Heart left ventricle (tissue), 13 donors: ENCODE data around the gene SAT2.

Source experiments
- POLR2A ChIP-seq, 2 donors: fragments of 450-650 bp; IDR thresholded peaks; one replicate each; pipeline ENCODE4 v1.6.1; 2017; ENCODE audit warnings: antibody characterized with exemption in 2 of 2, mild to moderate bottlenecking in 2 of 2, moderate library complexity in 2 of 2
- TF ChIP-seq, protein P1 (sequence below), 12 donors: fragments of 200-600 bp; sonication (generic) in 4 of 12; IDR thresholded peaks; one replicate each; pipeline versions ENCODE4 v1.5.0 to v1.8.0; 2018 to 2022; ENCODE audit warnings: antibody characterized with exemption in 12 of 12, mild to moderate bottlenecking in 5 of 12
- donor health status: ischemic (EF 13 %, LVEDD 7.1; RV severe dilation, severe dysfunction).
- donor health status: DM: no; HTN: yes; CAD: no.
- donor health status: DM: no; HTN: no; CAD: no.
- donor health status: ischemic (EF 25% LVEDD 6.9; RV normal size, moderate dysfunction).
- donor health status: ischemic (EF 25% LVEDD 5.7; RV mildly dilated, moderate dysfunction).
- donor health status: ischemic (EF 35%, LVEDD 5.7; RV mildly dilated, moderate dysfunction).
- donor health status: nonischemic (EF 11% LVEDD 7.7; RV severe dilation, severe dysfunction).
- donor health status: DM: yes; HTN: yes; CAD: no.
- donor health status: PGD.
- donor health status: ischemic (EF 29% LVEDD 5.4; RV normal size, mild dysfunction).
- donor health status: nonischemic (EF 23%, LVEDD 6.1; RV moderate dilation, normal function).

GRCh38 chr17:7651665-7652387 lies 24.2 kb upstream of the SAT2 start:
- TF ChIP-seq, protein P1, sequence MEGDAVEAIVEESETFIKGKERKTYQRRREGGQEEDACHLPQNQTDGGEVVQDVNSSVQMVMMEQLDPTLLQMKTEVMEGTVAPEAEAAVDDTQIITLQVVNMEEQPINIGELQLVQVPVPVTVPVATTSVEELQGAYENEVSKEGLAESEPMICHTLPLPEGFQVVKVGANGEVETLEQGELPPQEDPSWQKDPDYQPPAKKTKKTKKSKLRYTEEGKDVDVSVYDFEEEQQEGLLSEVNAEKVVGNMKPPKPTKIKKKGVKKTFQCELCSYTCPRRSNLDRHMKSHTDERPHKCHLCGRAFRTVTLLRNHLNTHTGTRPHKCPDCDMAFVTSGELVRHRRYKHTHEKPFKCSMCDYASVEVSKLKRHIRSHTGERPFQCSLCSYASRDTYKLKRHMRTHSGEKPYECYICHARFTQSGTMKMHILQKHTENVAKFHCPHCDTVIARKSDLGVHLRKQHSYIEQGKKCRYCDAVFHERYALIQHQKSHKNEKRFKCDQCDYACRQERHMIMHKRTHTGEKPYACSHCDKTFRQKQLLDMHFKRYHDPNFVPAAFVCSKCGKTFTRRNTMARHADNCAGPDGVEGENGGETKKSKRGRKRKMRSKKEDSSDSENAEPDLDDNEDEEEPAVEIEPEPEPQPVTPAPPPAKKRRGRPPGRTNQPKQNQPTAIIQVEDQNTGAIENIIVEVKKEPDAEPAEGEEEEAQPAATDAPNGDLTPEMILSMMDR (IDR thresholded peaks at IDR 0.05) = no peak
- TF ChIP-seq POLR2A (IDR thresholded peaks at IDR 0.05) = no peak
